Eye (tissue), 1 donor: ENCODE measurements around the gene MAS1L.
A peak's percentile ranks its signal among the peaks of the same experiment; 100 is the strongest.
"Not testable (repeated sequence)": the region's sequence is repeated elsewhere in the genome, so short reads cannot be mapped to it uniquely, and the experiment has no call there.

ENCODE experiments used
- DNase-seq: peaks from one replicate; pipeline ENCODE4 v3.0.0-alpha.2; 2015

Gene MAS1L

DNA sequence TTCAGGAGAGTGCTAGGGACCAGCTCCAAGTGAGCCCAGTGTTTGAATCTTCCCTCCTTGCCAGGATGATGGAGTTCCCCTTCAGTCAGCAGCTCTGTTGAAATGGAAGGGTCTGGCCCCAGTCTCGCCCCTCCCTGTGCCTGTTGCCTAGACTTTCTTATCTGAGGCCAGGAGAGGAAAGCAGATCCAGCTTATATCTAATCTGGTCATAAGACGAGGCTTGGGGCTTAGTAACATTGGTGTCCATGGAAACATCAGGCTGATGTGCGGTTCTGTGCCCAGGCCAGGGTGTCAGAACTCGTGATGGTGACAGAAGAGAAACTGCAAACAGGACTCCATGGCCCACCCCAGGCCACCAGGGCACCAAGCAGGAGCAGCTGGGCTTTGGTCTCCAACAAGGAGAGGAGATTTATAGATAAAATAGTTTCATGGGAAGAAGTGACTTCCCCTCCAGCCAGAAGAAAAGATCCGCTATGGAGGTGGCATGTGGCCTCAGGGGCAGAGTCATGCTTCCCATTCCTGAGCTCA is 9.8 kb downstream of the MAS1L start:
- DNase-seq, result no peak

DNA sequence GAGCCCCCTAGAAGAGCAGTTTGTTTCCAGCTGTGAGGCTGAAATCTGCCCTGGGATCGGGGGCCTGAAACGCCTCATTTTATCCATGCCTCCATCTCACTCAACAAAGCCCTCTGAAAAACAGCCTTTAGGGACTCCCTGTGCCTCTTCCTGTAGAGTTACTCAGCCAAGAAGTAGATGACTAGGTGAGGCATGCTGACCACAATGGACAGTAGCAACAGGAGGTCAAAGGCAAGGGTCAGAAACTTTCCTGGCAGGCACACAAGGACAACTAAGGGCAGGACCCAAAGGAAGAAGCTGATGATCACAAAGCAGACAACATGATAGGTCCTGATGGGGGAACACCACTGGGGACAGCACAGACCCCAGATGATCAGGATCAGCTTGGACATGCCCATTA is 12.8 kb downstream of the MAS1L start:
- DNase-seq, result no peak

GRCh38 chr6:29466241-29466640 is 21.5 kb downstream of the MAS1L start:
- no peak for DNase-seq

- DNase-seq, result no peak
Measured at GRCh38 chr6:29465801-29466200, 22.0 kb downstream of the MAS1L start.

DNA sequence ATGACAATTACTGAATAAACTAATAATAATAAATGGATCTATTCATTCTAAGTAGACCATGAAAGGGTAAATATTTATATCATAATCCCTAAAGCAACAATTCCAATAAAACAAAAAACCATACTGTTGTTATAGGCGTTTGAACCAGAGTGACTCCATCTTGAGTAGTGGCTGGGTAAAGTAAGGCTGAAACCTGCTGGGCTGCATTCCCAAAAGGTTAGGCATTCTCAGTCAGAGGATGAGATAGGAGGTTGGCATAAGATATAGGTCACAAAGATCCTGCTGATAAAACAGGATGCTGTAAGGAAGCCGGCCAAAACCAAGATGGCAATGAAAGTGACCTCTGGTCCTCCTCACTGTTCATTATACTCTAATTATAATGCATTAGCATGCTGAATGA is 22.5 kb downstream of the MAS1L start:
- no peak for DNase-seq

GRCh38 chr6:29462022-29462421 is 25.7 kb downstream of the MAS1L start:
- no peak for DNase-seq

DNA sequence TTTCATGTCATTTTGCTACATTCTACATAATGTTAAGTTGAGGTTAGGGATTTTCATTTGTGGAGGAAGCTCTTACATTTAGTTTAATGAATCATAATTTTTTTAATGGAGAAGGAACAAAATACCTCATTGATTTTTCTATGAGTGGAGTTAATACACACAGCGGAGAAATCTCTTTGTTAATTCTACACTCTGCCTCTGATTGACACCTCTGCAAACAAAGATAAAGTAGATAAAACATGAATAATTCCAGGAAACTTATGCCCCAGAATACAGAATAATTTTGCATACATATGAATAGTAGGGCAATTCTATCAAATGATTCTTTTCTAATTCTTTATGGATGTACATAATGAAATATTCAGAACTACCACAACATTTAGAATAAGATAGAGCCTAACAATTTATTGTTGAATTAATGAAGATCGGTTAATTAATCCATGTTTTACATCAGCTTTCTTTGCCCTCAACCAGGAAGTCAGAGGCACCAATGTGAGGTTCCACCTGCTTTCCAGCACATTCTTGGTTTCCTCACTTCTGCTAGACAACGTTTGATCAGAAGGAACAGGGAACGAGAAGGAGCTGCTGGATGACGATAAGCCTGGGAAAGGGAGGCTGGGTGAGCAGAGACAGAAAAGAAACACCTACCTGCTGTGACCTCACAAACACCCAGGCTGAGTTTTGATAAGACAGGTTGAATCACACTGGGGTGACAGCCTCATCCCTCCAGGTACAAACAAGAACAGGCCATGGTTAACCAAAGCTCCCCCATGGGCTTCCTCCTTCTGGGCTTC is 26.5 kb downstream of the MAS1L start:
- no peak for DNase-seq

GRCh38 chr6:29456971-29457370 is 30.8 kb downstream of the MAS1L start, which contains the start of the genes OR11A1 and OR2H1:
Gene OR11A1 (minus strand): TSS chr6:29457071. CDS start chr6:29427641, 29,430 bp downstream.
Gene OR2H1 (plus strand): TSS chr6:29457155. CDS start chr6:29461770, 4,615 bp downstream.
- DNase-seq, result no peak

- DNase-seq, result no peak
Measured at GRCh38 chr6:29451471-29452193, 36.1 kb downstream of the MAS1L start.

DNA sequence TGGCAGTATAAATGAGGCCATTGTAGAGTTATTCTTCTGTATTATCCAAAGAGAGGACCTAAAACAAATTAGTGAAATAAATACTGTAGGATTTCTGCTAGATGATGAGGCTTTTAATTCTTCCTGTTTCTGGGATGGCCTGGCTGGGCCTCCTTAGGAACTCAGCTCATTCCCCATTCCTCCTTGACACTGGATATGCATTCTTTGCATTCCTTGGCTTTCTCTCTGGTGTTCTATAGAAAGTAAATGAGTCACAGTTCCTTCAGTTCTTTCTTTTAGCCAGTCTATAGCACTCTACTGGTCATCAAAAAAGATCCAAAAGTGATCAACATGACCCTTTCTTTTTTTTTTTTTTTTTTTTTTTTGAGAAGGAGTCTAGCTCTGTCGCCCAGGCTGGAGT is 40.1 kb downstream of the MAS1L start:
- peak; percentile 3 for DNase-seq

DNA sequence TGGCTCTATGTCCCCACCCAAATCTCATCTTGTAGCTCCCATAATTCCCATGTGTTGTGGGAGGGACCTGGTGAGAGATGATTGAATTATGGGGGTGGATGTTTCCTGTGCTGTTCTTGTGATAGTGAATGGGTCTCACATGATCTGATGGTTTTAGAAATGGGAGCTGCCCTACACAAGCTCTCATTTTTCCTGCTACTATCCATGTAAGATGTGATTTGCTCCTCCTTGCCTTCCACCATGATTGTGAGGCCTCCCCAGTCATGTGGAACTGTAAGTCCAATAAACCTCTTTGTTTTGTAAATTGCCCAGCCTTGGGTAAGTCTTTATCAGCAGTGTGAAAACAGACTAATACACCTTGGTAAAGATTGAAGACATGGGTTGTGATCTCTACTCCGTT is 43.7 kb downstream of the MAS1L start:
- not testable (repeated sequence) for DNase-seq

GRCh38 chr6:29442719-29443118 is 45.0 kb downstream of the MAS1L start:
- DNase-seq, result no peak

DNA sequence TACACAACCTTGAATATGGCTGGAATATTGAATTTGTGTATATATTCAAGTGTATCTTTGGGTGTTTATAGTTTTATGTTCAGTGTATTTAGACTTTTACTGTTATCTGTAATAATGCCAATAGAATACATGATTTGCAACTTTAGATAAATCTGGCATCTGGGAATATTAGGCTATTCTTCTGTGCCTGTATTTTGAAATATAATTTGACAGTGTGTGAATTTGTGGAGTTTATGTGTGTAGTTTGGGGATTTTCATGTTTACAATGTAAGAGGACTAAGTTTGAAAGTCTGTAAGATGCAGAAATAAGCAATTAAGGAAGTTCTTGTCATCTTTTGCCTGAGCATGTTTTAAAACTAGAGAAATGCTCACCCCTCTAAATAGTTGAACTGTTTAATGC is 48.8 kb downstream of the MAS1L start, which contains the start of gene OR10C1:
TSS of gene OR10C1 (plus strand) at position 301 of the 400 bp plus-strand sequence. CDS start 710 bp downstream, outside the sequence.
- no peak for DNase-seq

DNA sequence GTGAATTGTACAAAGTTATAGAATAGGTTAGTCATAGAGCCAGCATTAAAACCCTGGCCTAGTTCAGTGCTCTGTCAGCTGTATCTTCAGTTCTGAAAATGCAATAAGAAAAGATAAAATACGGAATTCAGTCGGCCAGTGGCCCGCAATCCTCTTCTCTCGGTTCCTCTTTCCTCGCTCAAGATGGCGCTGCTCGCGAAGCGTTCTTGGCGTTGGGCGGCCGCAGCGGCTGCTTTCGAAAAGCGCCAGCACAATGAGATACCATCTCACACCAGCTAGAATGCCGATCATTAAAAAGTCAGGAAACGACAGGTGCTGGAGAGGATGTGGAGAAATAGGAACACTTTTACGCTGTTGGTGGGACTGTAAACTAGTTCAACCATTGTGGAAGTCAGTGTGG is 51.0 kb downstream of the MAS1L start:
- not testable (repeated sequence) for DNase-seq
